ENCODE measurements around the gene GAGE12G. TPM values are rescaled to one million over a fixed set of nuclear protein-coding genes. Genes with fewer than 3 reads are reported as not detected.
"Not testable (repeated sequence)": the region's sequence is repeated elsewhere in the genome, so short reads cannot be mapped to it uniquely, and the experiment has no call there.

GAGE12G gene
- total and polyA plus RNA-seq, 2 of the 8 experiments (the other 6 are each of a cell fraction or from before 2014, with no cell fraction given), result not detected

GRCh38 chrX:49568728-49569127 is 1.5 kb upstream of the GAGE12G start:
- WGBS, 2 experiments (ENCODE audit: extremely low coverage in 1 of 2, insufficient coverage in 1 of 2, insufficient read length in 1 of 2, insufficient replicate concordance in 2 of 2, low coverage in 1 of 2, low lambda C conversion rate in 2 of 2, missing lambda C conversion rate in 1 of 2), result 87% methylated on average over 7 of the region's 11 CpGs; no CpG with 5 or more reads in 1 of the 2 experiments

GRCh38 chrX:49569152-49569551 is 1.0 kb upstream of the GAGE12G start:
- H4K91ac ChIP-seq (replicated peaks; ENCODE audit: insufficient read length, low read length); H3K4me2 ChIP-seq (ENCODE audit: insufficient read depth in 1 of 2, low read depth in 2 of 2, low read length in 2 of 2); CTCF ChIA-PET (ENCODE audit: partially characterized antibody); H4K5ac ChIP-seq (ENCODE audit: insufficient read length, low read depth, low read length); H3K79me2 ChIP-seq (ENCODE audit: control insufficient read depth in 1 of 2, insufficient read depth in 2 of 2, low read length in 2 of 2); H3K56ac ChIP-seq (replicated peaks; ENCODE audit: insufficient read length, low read depth, low read length); H2AK5ac ChIP-seq (ENCODE audit: low read depth, low read length); H3K18ac ChIP-seq (ENCODE audit: extremely low read depth, low read length); H3K27ac ChIP-seq (ENCODE audit: low read depth, low read length); H4K20me1 ChIP-seq (replicated peaks in 1 of 2; ENCODE audit: control insufficient read depth in 1 of 2, insufficient read depth in 2 of 2, low read length in 2 of 2); H3K36me3 ChIP-seq (ENCODE audit: control insufficient read depth in 2 of 4, insufficient read depth in 4 of 4, low read length in 3 of 4); H3K4me3 ChIP-seq (ENCODE audit: extremely low read depth in 1 of 4, insufficient read depth in 2 of 4, low read depth in 3 of 4, low read length in 4 of 4); H3K23ac ChIP-seq (ENCODE audit: insufficient read length); H2BK20ac ChIP-seq (ENCODE audit: low read length); H3K9me3 ChIP-seq (ENCODE audit: insufficient read depth in 2 of 2, low read depth in 1 of 2, low read length in 1 of 2); H3K4me1 ChIP-seq (replicated peaks in 1 of 4; ENCODE audit: control insufficient read depth in 3 of 4, insufficient read depth in 4 of 4, low read length in 3 of 4); H3K14ac ChIP-seq (ENCODE audit: insufficient read length); H2BK15ac ChIP-seq (ENCODE audit: low read length); H3K4ac ChIP-seq (replicated peaks; ENCODE audit: insufficient read length, low read depth, low read length); H3K27me3 ChIP-seq (replicated peaks in 1 of 4; ENCODE audit: control insufficient read depth in 3 of 4, extremely low read depth in 1 of 4, insufficient read depth in 3 of 4, low read length in 3 of 4); DNase-seq (ENCODE audit: low read depth in 1 of 2, low spot score in 2 of 2); H2BK120ac ChIP-seq (replicated peaks; ENCODE audit: low read depth, low read length); H3K79me1 ChIP-seq (ENCODE audit: low read depth, low read length); H2AFZ ChIP-seq (ENCODE audit: low read length); H2BK5ac ChIP-seq (ENCODE audit: low read depth, low read length); H4K8ac ChIP-seq (ENCODE audit: extremely low read depth, insufficient read depth, low read length); POLR2A ChIA-PET (ENCODE audit: partially characterized antibody); FAIRE-seq; H3K9ac ChIP-seq (replicated peaks in 1 of 4; ENCODE audit: extremely low read depth in 1 of 4, low read depth in 3 of 4, low read length in 3 of 4); H2BK12ac ChIP-seq (ENCODE audit: low read depth, low read length); H3K23me2 ChIP-seq (ENCODE audit: low read depth, low read length): not testable (repeated sequence)
- WGBS, 2 experiments (ENCODE audit: extremely low coverage in 1 of 2, insufficient coverage in 1 of 2, insufficient read length in 1 of 2, insufficient replicate concordance in 2 of 2, low coverage in 1 of 2, low lambda C conversion rate in 2 of 2, missing lambda C conversion rate in 1 of 2), result 99% methylated on average over 7 of the region's 13 CpGs; no CpG with 5 or more reads in 1 of the 2 experiments

More at GRCh38 chrX:49568728-49569127, 1.5 kb upstream of the GAGE12G start:
- POLR2A ChIA-PET (ENCODE audit: partially characterized antibody); H3K18ac ChIP-seq (ENCODE audit: extremely low read depth, low read length); H3K9ac ChIP-seq (replicated peaks in 1 of 4; ENCODE audit: extremely low read depth in 1 of 4, low read depth in 3 of 4, low read length in 3 of 4); H2AFZ ChIP-seq (ENCODE audit: low read length); H2BK5ac ChIP-seq (ENCODE audit: low read depth, low read length); H2BK15ac ChIP-seq (ENCODE audit: low read length); H2BK20ac ChIP-seq (ENCODE audit: low read length); H3K4me1 ChIP-seq (replicated peaks in 1 of 4; ENCODE audit: control insufficient read depth in 3 of 4, insufficient read depth in 4 of 4, low read length in 3 of 4); H2BK120ac ChIP-seq (replicated peaks; ENCODE audit: low read depth, low read length); H4K20me1 ChIP-seq (replicated peaks in 1 of 2; ENCODE audit: control insufficient read depth in 1 of 2, insufficient read depth in 2 of 2, low read length in 2 of 2); H3K23ac ChIP-seq (ENCODE audit: insufficient read length); H2BK12ac ChIP-seq (ENCODE audit: low read depth, low read length); H3K4me2 ChIP-seq (ENCODE audit: insufficient read depth in 1 of 2, low read depth in 2 of 2, low read length in 2 of 2); H3K23me2 ChIP-seq (ENCODE audit: low read depth, low read length); H4K8ac ChIP-seq (ENCODE audit: extremely low read depth, insufficient read depth, low read length); CTCF ChIA-PET (ENCODE audit: partially characterized antibody); H3K9me3 ChIP-seq (ENCODE audit: insufficient read depth in 2 of 2, low read depth in 1 of 2, low read length in 1 of 2); H4K91ac ChIP-seq (replicated peaks; ENCODE audit: insufficient read length, low read length); H3K4ac ChIP-seq (replicated peaks; ENCODE audit: insufficient read length, low read depth, low read length); DNase-seq (ENCODE audit: low read depth in 1 of 2, low spot score in 2 of 2); H3K56ac ChIP-seq (replicated peaks; ENCODE audit: insufficient read length, low read depth, low read length); H3K36me3 ChIP-seq (ENCODE audit: control insufficient read depth in 2 of 4, insufficient read depth in 4 of 4, low read length in 3 of 4); H2AK5ac ChIP-seq (ENCODE audit: low read depth, low read length); FAIRE-seq; H3K79me2 ChIP-seq (ENCODE audit: control insufficient read depth in 1 of 2, insufficient read depth in 2 of 2, low read length in 2 of 2); H4K5ac ChIP-seq (ENCODE audit: insufficient read length, low read depth, low read length); H3K4me3 ChIP-seq (ENCODE audit: extremely low read depth in 1 of 4, insufficient read depth in 2 of 4, low read depth in 3 of 4, low read length in 4 of 4); H3K27ac ChIP-seq (ENCODE audit: low read depth, low read length); H3K79me1 ChIP-seq (ENCODE audit: low read depth, low read length); H3K14ac ChIP-seq (ENCODE audit: insufficient read length); H3K27me3 ChIP-seq (replicated peaks in 1 of 4; ENCODE audit: control insufficient read depth in 3 of 4, extremely low read depth in 1 of 4, insufficient read depth in 3 of 4, low read length in 3 of 4): not testable (repeated sequence)

Measured in H1 (cell line).